Endodermal cell (in vitro differentiated cells): Measurements from ENCODE around the gene PCDHGA8. TPM values are rescaled to one million over a fixed set of nuclear protein-coding genes. Genes with fewer than 3 reads are reported as not detected.
"Not testable (repeated sequence)": the region's sequence is repeated elsewhere in the genome, so short reads cannot be mapped to it uniquely, and the experiment has no call there.

ENCODE experiments used
- DNase-seq: peaks from one replicate; pipeline ENCODE4 v3.0.0-alpha.2; 2017
- H3K27ac ChIP-seq: 2 replicates; pipeline ENCODE4 v1.5.1; 2013; ENCODE audit warnings: mild to moderate bottlenecking, low read depth, low read length, moderate library complexity
- H3K27me3 ChIP-seq: 2 replicates; pipeline ENCODE4 v1.6.1; 2013; ENCODE audit warnings: mild to moderate bottlenecking, low read length, moderate library complexity; ENCODE audit not compliant: insufficient read depth, control insufficient read depth, poor library complexity, severe bottlenecking
- H3K36me3 ChIP-seq: 2 replicates; pipeline ENCODE4 v1.7.0; 2013; ENCODE audit warnings: mild to moderate bottlenecking, low read length, moderate library complexity; ENCODE audit not compliant: control insufficient read depth, insufficient read depth
- H3K4me1 ChIP-seq: one replicate; pipeline ENCODE4 v1.7.0; 2013; ENCODE audit warnings: low read length; ENCODE audit not compliant: control insufficient read depth, insufficient read depth
- H3K4me3 ChIP-seq: 2 replicates; pipeline ENCODE4 v1.5.1; 2013; ENCODE audit warnings: mild to moderate bottlenecking, low read length, moderate library complexity
- H3K9ac ChIP-seq: 2 replicates; pipeline ENCODE4 v1.6.1; 2013; ENCODE audit warnings: mild to moderate bottlenecking, low read length, moderate library complexity; ENCODE audit not compliant: poor library complexity, severe bottlenecking; ENCODE audit errors: extremely low read depth
- H3K9me3 ChIP-seq: 2 replicates; pipeline ENCODE4 v1.6.1; 2013; ENCODE audit warnings: mild to moderate bottlenecking, low read length, moderate library complexity; ENCODE audit not compliant: control insufficient read depth
- H3K27ac Mint-ChIP-seq: 2 replicates; pipeline ENCODE4 v1.8.0; 2020; ENCODE audit warnings: mixed read lengths
- H3K27me3 Mint-ChIP-seq: 2 replicates; pipeline ENCODE4 v1.8.0; 2021; ENCODE audit warnings: mild to moderate bottlenecking, mixed read lengths; ENCODE audit not compliant: insufficient read depth
- H3K36me3 Mint-ChIP-seq: 2 replicates; pipeline ENCODE4 v1.8.0; 2020; ENCODE audit warnings: low read depth, mixed read lengths
- H3K4me1 Mint-ChIP-seq: 2 replicates; pipeline ENCODE4 v1.8.0; 2020; ENCODE audit warnings: mixed read lengths
- H3K4me3 Mint-ChIP-seq: 2 replicates; pipeline ENCODE4 v1.8.0; 2020; ENCODE audit warnings: mild to moderate bottlenecking, moderate library complexity, mixed read lengths
- H3K9me3 Mint-ChIP-seq: 2 replicates; pipeline ENCODE4 v1.8.0; 2020; ENCODE audit warnings: mild to moderate bottlenecking, mixed read lengths
- CTCF ChIP-seq: fragments of 200-600 bp; sonication (generic); conservative IDR thresholded peaks from 2 replicates; pipeline ENCODE4 v1.5.0; 2021; ENCODE audit warnings: antibody characterized with exemption, mild to moderate bottlenecking
- WGBS, 2 experiments: methylation state at CpG; one replicate each; pipeline versions ENCODE4 v1.1.5 to v1.1.7; 2013; ENCODE audit warnings: missing lambda C conversion rate in 2 of 2, mixed read lengths in 1 of 2; ENCODE audit not compliant: insufficient coverage in 1 of 2, insufficient read length in 1 of 2; 5-methylcytosine and 5-hydroxymethylcytosine counted together
- total RNA-seq, 2 donors: library from RNA; stranded (reverse); fragmentation: NEBNext Ultra II Directional in 1 of 2; extraction: Animal tissue kit (Norgen Biotek cat#: 25700) in 1 of 2; gene quantifications; 2 replicates in 1 of 2; 3 replicates in 1 of 2; pipeline ENCODE4 v1.2.1, GENCODE V29; 2021

The PCDHGA8 gene
- total RNA-seq, 2 donors from 2014 or later: 1.1 to 3.0 TPM

GRCh38 chr5:141384471-141385267 is 7.8 kb upstream of the PCDHGA8 start:
- H3K36me3 Mint-ChIP-seq: peaks cover 35% of the 10 kb centered on the region
- H3K27ac Mint-ChIP-seq: no peak overlapping the region
- Histone ChIP-seq H3K27me3 (no peaks in the 10 kb centered on the region), H3K4me1 (no peaks in the 10 kb centered on the region), H3K9me3 (peaks cover 44% of the 10 kb centered on the region), H3K27ac (no peak overlapping the region), H3K4me3 (no peak overlapping the region), H3K36me3 (no peaks in the 10 kb centered on the region), H3K9ac (no peak overlapping the region)
- H3K4me1 Mint-ChIP-seq: no peaks in the 10 kb centered on the region
- 92 to 94% methylated on average over 36 to 43 of the region's 43 CpGs for WGBS, 2 experiments
- no peak for DNase-seq
- no peak for TF ChIP-seq CTCF
- peaks cover 59% of the 10 kb centered on the region for H3K9me3 Mint-ChIP-seq
- H3K4me3 Mint-ChIP-seq: no peak overlapping the region
- H3K27me3 Mint-ChIP-seq: peaks cover 11% of the 10 kb centered on the region

- Mint-ChIP-seq H3K27ac (peak within 1 kb of the TSS; percentile 64), H3K9me3 (peaks cover 76% of the 10 kb centered on the region), H3K36me3 (peaks cover 51% of the 10 kb centered on the region), H3K27me3 (peaks cover 11% of the 10 kb centered on the region), H3K4me3 (peak within 1 kb of the TSS; percentile 77)
- not testable (repeated sequence) for H3K4me1 ChIP-seq, H3K27ac ChIP-seq, H3K4me1 Mint-ChIP-seq, H3K9ac ChIP-seq, H3K36me3 ChIP-seq, H3K27me3 ChIP-seq
- WGBS, 2 experiments: 73% methylated on average over 5 to 18 of the region's 40 CpGs
- TF ChIP-seq CTCF: peak; percentile 86
- H3K9me3 ChIP-seq: peaks cover 68% of the 10 kb centered on the region
- H3K4me3 ChIP-seq: peak within 1 kb of the TSS; percentile 35
- DNase-seq: peak; percentile 88
Measured at GRCh38 chr5:141387557-141388311, 4.7 kb upstream of the PCDHGA8 start, which contains the start of gene PCDHGB4. TSS of gene PCDHGB4 (plus strand) at chr5:141387698. CDS start at chr5:141387885, 187 bp downstream.

- Histone ChIP-seq H3K9ac (no peak overlapping the region), H3K4me1 (no peaks in the 10 kb centered on the region), H3K27ac (no peak overlapping the region), H3K9me3 (peaks cover 65% of the 10 kb centered on the region), H3K36me3 (no peaks in the 10 kb centered on the region), H3K4me3 (peak overlapping the region; percentile 35), H3K27me3 (no peaks in the 10 kb centered on the region)
- 92 to 95% methylated on average over 5 to 10 of the region's 10 CpGs for WGBS, 2 experiments
- Mint-ChIP-seq H3K27ac (no peak overlapping the region), H3K9me3 (peaks cover 76% of the 10 kb centered on the region), H3K36me3 (peaks cover 51% of the 10 kb centered on the region), H3K4me1 (no peaks in the 10 kb centered on the region), H3K27me3 (peaks cover 11% of the 10 kb centered on the region), H3K4me3 (peak overlapping the region; percentile 77)
- no peak for TF ChIP-seq CTCF
- DNase-seq: no peak
Measured at GRCh38 chr5:141388661-141389060, 3.8 kb upstream of the PCDHGA8 start.
